ENCODE results near the gene ZBED3.

ZBED3 gene

DNA sequence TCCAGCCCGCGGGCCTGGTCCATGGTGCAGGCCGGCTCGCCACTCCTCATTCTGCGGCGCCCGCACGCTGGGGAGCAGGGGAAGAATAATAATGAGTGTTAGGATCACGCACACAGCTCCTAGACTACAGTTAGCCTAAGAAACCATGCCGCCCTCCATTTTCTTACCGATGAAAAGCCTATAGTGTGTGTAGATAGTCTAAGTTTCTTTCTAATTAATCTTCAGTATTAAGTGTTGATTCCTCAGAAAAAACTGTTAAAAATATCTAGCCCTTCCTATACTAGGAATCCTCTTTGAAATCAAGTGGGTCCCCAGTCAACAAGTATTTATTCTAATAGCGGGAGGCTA is 9.3 kb downstream of the ZBED3 start:
- peak overlapping the region; percentile 23 for H3K4me3 ChIP-seq (ENCODE audit: low read length)
- TF ChIP-seq, protein P1, sequence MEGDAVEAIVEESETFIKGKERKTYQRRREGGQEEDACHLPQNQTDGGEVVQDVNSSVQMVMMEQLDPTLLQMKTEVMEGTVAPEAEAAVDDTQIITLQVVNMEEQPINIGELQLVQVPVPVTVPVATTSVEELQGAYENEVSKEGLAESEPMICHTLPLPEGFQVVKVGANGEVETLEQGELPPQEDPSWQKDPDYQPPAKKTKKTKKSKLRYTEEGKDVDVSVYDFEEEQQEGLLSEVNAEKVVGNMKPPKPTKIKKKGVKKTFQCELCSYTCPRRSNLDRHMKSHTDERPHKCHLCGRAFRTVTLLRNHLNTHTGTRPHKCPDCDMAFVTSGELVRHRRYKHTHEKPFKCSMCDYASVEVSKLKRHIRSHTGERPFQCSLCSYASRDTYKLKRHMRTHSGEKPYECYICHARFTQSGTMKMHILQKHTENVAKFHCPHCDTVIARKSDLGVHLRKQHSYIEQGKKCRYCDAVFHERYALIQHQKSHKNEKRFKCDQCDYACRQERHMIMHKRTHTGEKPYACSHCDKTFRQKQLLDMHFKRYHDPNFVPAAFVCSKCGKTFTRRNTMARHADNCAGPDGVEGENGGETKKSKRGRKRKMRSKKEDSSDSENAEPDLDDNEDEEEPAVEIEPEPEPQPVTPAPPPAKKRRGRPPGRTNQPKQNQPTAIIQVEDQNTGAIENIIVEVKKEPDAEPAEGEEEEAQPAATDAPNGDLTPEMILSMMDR (IDR thresholded peaks at IDR 0.05; ENCODE audit: insufficient read depth, low read depth, low read length, missing control alignments), result no peak
- DNase-seq (ENCODE audit: low read depth), result no peak

DNA sequence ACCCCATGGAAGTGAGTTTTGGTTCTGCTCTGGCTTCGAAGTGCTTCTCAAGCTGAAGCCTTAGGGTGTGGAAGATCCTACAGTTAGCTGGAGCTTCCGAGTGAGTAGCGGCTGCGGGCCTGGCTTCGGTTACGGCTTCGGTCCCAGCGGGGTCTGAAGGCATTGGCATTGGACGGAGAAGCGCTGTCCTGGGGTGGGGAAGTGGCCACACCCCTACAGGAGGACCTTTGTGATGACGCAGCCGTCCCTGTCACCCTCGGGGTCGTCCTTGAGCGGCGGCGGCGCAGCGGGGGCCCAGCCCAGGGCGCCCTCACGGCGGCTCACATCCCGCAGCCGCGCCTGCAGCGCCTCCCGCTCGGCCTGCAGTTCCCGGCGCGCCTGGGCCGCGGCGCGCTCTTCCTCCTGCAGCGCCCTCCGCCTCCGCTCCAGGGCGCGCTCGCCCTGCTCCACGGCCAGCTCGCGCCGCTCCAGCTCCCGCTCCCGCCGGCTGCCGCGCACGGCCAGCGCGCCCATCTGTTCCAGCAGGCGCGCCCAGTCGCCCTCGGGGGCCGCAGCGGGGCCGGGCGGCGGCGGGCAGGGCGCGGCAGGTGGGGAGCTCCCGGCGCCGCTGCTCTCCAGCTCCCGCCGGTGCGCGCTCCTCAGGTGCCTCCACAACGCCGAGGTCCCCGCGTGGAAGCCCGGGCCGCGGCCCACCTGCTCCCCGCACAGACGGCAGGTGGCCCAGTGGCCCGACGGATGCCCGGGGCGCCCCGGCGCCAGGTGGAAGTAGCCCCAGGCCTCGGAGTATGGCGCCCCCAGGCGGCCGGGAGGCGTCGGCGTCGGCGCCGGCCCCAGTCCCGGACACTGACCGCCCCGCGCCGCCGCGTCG is 9.9 kb downstream of the ZBED3 start:
- H3K4me3 ChIP-seq (ENCODE audit: low read length), result peak overlapping the region; percentile 41
- peak; percentile 71 for DNase-seq (ENCODE audit: low read depth)
- TF ChIP-seq, protein P1 (IDR thresholded peaks at IDR 0.05; ENCODE audit: insufficient read depth, low read depth, low read length, missing control alignments), result peak; percentile 43

DNA sequence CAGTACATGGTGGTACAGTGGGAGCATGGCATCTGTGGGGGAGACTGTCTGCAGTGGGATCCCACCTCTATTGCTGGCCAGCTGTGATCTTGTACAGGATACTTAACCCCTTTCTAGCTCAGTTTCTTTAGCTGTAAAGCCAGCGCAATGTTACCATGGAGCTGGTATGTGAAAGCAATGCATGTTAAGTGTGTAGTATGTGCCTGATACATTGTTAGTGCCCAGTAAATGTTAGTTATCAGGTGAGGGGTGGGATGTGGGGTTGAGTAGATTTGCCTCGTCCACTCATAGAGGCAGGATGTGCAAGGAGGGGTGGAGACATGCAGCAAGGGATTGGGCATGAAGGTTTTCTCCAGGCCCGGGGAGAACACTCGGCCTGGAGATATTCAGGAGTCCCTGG is 12.3 kb downstream of the ZBED3 start:
- no peak for DNase-seq (ENCODE audit: low read depth)
- TF ChIP-seq, protein P1 (IDR thresholded peaks at IDR 0.05; ENCODE audit: insufficient read depth, low read depth, low read length, missing control alignments), result no peak

DNA sequence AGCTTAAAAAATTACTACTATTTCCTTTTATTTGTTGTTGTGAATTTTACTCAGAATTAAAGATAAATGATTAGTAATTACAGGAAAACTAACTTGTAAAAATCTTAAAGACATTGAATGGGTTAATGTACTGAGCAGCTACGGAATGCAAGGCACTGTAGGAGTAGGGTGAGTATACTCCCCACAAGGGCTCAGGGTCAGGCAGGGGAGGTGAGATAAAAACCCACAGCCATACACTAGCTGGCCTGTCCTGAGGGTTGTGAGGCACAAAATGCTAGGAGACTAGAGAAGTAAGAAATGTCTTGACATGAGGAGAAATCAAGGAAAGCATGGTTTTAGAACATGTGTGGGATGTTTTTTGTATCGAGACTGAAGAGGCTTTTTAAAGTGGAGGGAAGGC is 13.4 kb downstream of the ZBED3 start:
- TF ChIP-seq, protein P1 (IDR thresholded peaks at IDR 0.05; ENCODE audit: insufficient read depth, low read depth, low read length, missing control alignments), result no peak
- DNase-seq (ENCODE audit: low read depth), result no peak

More for the DNA sequence above, 12.3 kb downstream of the ZBED3 start:
- H3K4me3 ChIP-seq (ENCODE audit: low read length), result no peak overlapping the region

DNA sequence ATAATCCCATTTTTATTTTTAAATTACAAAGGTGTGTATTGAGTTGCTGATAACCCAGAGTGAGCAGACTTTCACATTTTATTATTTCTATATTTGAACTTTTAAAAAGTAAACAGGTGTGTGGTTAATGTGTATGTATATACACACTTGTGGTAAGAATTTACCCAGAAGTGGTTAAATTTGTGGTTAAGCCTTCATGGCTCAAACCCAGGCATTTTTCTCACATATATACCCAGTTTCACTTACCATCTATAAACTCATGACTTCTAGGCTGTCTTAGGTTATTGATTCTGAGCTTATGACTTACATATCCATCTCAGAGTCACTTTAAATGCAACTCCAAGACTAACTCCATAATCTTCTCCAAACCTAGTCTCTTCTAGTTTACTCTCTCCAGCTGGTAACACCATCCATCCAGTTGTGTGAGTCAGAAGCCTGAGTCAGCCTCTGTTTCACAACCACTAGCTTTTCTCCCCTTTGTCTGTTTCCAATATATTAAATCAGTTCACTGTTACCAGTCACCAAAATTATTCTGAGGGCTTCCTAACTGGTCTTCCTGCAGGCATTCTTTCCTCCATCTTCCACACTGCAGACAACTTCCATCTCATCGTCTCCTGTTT is 20.2 kb downstream of the ZBED3 start:
- H3K4me3 ChIP-seq (ENCODE audit: low read length), result no peak overlapping the region
- TF ChIP-seq, protein P1 (IDR thresholded peaks at IDR 0.05; ENCODE audit: insufficient read depth, low read depth, low read length, missing control alignments), result no peak
- DNase-seq (ENCODE audit: low read depth), result peak; percentile 64

More for the DNA sequence above, 13.4 kb downstream of the ZBED3 start:
- no peak overlapping the region for H3K4me3 ChIP-seq (ENCODE audit: low read length)

DNA sequence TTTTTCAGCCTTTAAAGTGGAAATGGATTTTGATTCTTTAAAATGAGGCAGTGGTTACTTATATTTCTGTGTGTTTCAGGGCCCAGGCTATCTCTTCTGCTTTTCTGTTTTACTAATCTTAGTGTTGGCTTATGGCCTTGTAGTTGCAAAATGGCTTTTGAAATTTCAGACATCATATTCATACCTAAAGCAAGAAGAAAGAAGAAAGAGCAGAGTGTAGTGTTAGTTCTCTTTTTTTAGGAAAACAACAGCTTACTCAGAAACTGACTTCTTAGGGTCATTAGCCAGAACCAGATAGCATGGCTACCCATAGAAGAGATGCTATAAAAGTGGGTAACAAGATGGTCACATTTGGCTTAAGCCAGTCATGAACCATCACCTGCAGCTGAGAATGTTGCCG is 20.9 kb downstream of the ZBED3 start:
- no peak overlapping the region for H3K4me3 ChIP-seq (ENCODE audit: low read length)
- DNase-seq (ENCODE audit: low read depth), result no peak
- TF ChIP-seq, protein P1 (IDR thresholded peaks at IDR 0.05; ENCODE audit: insufficient read depth, low read depth, low read length, missing control alignments), result no peak
